ENCODE data around the gene LY6G6C.

Gene LY6G6C

GRCh38 chr6:31690231-31691077 lies 31.1 kb downstream of the LY6G6C start:
- peak in 1 of 2 donors; percentile 18 for DNase-seq
- WGBS (ENCODE audit: extremely low coverage, insufficient coverage, insufficient read length) = no CpG with 5 or more reads among the region's 10 CpGs
- Histone ChIP-seq H3K27ac (ENCODE audit: low read depth, low read length) (peak overlapping the region; percentile 63), H4K91ac (ENCODE audit: low read depth, low read length) (peak overlapping the region; percentile 22), H4K12ac (ENCODE audit: low read depth, low read length) (no peak overlapping the region), H3K18ac (ENCODE audit: low read length) (no peak overlapping the region), H3K4me3 (ENCODE audit: low read depth, low read length) (no peak overlapping the region), H3K79me1 (ENCODE audit: low read length) (peaks cover 13% of the 10 kb centered on the region), H2BK12ac (ENCODE audit: low read length) (peak overlapping the region; percentile 61), H3K27me3 (ENCODE audit: insufficient read depth, low read length) (no peaks in the 10 kb centered on the region), H2BK120ac (ENCODE audit: insufficient read depth, low read length, poor library complexity) (peak overlapping the region; percentile 43), H3K9ac (ENCODE audit: low read length) (no peak overlapping the region), H2BK5ac (ENCODE audit: low read depth, low read length, poor library complexity) (peak overlapping the region; percentile 64), H3K23ac (ENCODE audit: low read length) (no peak overlapping the region), H4K8ac (ENCODE audit: low read depth, low read length) (peak overlapping the region; percentile 72), H3K79me2 (ENCODE audit: control insufficient read depth, insufficient read depth, low read length, poor library complexity) (no peaks in the 10 kb centered on the region), H3K4ac (ENCODE audit: low read depth, low read length) (no peak overlapping the region), H3K36me3 (ENCODE audit: control insufficient read depth in 1 of 2, insufficient read depth in 2 of 2, low read length in 2 of 2) (peaks cover 68 to 69% of the 10 kb centered on the region in 2 experiments), H3K4me2 (ENCODE audit: low read length) (peak overlapping the region; percentile 9), H3K4me1 (ENCODE audit: control insufficient read depth in 1 of 2, insufficient read depth in 2 of 2, low read length in 2 of 2) (peaks cover 11 to 13% of the 10 kb centered on the region in 2 experiments), H3K14ac (ENCODE audit: low read length) (peak overlapping the region; percentile 24), H2AK5ac (ENCODE audit: low read length) (peak overlapping the region; percentile 59), H2AFZ (ENCODE audit: insufficient read depth, low read length, poor library complexity) (peak overlapping the region; percentile 10), H3K9me3 (ENCODE audit: insufficient read depth, low read depth, low read length) (no peaks in the 10 kb centered on the region)

- peaks cover 62 to 65% of the 10 kb centered on the region in 2 experiments for H3K36me3 ChIP-seq (ENCODE audit: control insufficient read depth in 1 of 2, insufficient read depth in 2 of 2, low read length in 2 of 2)
- H3K9ac ChIP-seq (ENCODE audit: low read length) = no peak overlapping the region
- no peak overlapping the region for H4K12ac ChIP-seq (ENCODE audit: low read depth, low read length)
- H3K4ac ChIP-seq (ENCODE audit: low read depth, low read length) = no peak overlapping the region
- no peak overlapping the region for H3K4me3 ChIP-seq (ENCODE audit: low read depth, low read length)
- peak overlapping the region; percentile 16 for H2BK5ac ChIP-seq (ENCODE audit: low read depth, low read length, poor library complexity)
- H3K79me1 ChIP-seq (ENCODE audit: low read length) = peaks cover 13% of the 10 kb centered on the region
- peaks cover 11 to 13% of the 10 kb centered on the region in 2 experiments for H3K4me1 ChIP-seq (ENCODE audit: control insufficient read depth in 1 of 2, insufficient read depth in 2 of 2, low read length in 2 of 2)
- peak overlapping the region; percentile 37 for H2BK120ac ChIP-seq (ENCODE audit: insufficient read depth, low read length, poor library complexity)
- H3K9me3 ChIP-seq (ENCODE audit: insufficient read depth, low read depth, low read length) = no peaks in the 10 kb centered on the region
- no CpG with 5 or more reads among the region's 11 CpGs for WGBS (ENCODE audit: extremely low coverage, insufficient coverage, insufficient read length)
- H2BK12ac ChIP-seq (ENCODE audit: low read length) = no peak overlapping the region
- H4K8ac ChIP-seq (ENCODE audit: low read depth, low read length) = no peak overlapping the region
- H2AFZ ChIP-seq (ENCODE audit: insufficient read depth, low read length, poor library complexity) = no peak overlapping the region
- H3K4me2 ChIP-seq (ENCODE audit: low read length) = no peak overlapping the region
- no peak overlapping the region for H3K23ac ChIP-seq (ENCODE audit: low read length)
- H3K27ac ChIP-seq (ENCODE audit: low read depth, low read length) = no peak overlapping the region
- no peaks in the 10 kb centered on the region for H3K27me3 ChIP-seq (ENCODE audit: insufficient read depth, low read length)
- no peaks in the 10 kb centered on the region for H3K79me2 ChIP-seq (ENCODE audit: control insufficient read depth, insufficient read depth, low read length, poor library complexity)
- H3K14ac ChIP-seq (ENCODE audit: low read length) = peak overlapping the region; percentile 19
- peak overlapping the region; percentile 22 for H4K91ac ChIP-seq (ENCODE audit: low read depth, low read length)
- H2AK5ac ChIP-seq (ENCODE audit: low read length) = peak overlapping the region; percentile 58
- no peak overlapping the region for H3K18ac ChIP-seq (ENCODE audit: low read length)
- DNase-seq = no peak
Observed at GRCh38 chr6:31689249-31690110, 32.1 kb downstream of the LY6G6C start.

GRCh38 chr6:31687860-31688693 lies 33.5 kb downstream of the LY6G6C start:
- H2AK5ac ChIP-seq (ENCODE audit: low read length) = no peak overlapping the region
- H2BK12ac ChIP-seq (ENCODE audit: low read length) = no peak overlapping the region
- WGBS (ENCODE audit: extremely low coverage, insufficient coverage, insufficient read length) = no CpG with 5 or more reads among the region's 14 CpGs
- H4K91ac ChIP-seq (ENCODE audit: low read depth, low read length) = no peak overlapping the region
- H3K14ac ChIP-seq (ENCODE audit: low read length) = no peak overlapping the region
- DNase-seq = no peak
- no peak overlapping the region for H2AFZ ChIP-seq (ENCODE audit: insufficient read depth, low read length, poor library complexity)
- H3K4ac ChIP-seq (ENCODE audit: low read depth, low read length) = no peak overlapping the region
- H4K12ac ChIP-seq (ENCODE audit: low read depth, low read length) = peak overlapping the region; percentile 39
- no peak overlapping the region for H2BK120ac ChIP-seq (ENCODE audit: insufficient read depth, low read length, poor library complexity)
- H3K18ac ChIP-seq (ENCODE audit: low read length) = no peak overlapping the region
- H3K9me3 ChIP-seq (ENCODE audit: insufficient read depth, low read depth, low read length) = no peaks in the 10 kb centered on the region
- peaks cover 11 to 17% of the 10 kb centered on the region in 2 experiments for H3K4me1 ChIP-seq (ENCODE audit: control insufficient read depth in 1 of 2, insufficient read depth in 2 of 2, low read length in 2 of 2)
- no peak overlapping the region for H3K23ac ChIP-seq (ENCODE audit: low read length)
- no peaks in the 10 kb centered on the region for H3K79me2 ChIP-seq (ENCODE audit: control insufficient read depth, insufficient read depth, low read length, poor library complexity)
- no peaks in the 10 kb centered on the region for H3K27me3 ChIP-seq (ENCODE audit: insufficient read depth, low read length)
- peaks cover 54 to 57% of the 10 kb centered on the region in 2 experiments for H3K36me3 ChIP-seq (ENCODE audit: control insufficient read depth in 1 of 2, insufficient read depth in 2 of 2, low read length in 2 of 2)
- H3K9ac ChIP-seq (ENCODE audit: low read length) = no peak overlapping the region
- no peak overlapping the region for H3K4me3 ChIP-seq (ENCODE audit: low read depth, low read length)
- H2BK5ac ChIP-seq (ENCODE audit: low read depth, low read length, poor library complexity) = no peak overlapping the region
- no peak overlapping the region for H4K8ac ChIP-seq (ENCODE audit: low read depth, low read length)
- no peak overlapping the region for H3K4me2 ChIP-seq (ENCODE audit: low read length)
- peaks cover 13% of the 10 kb centered on the region for H3K79me1 ChIP-seq (ENCODE audit: low read length)
- no peak overlapping the region for H3K27ac ChIP-seq (ENCODE audit: low read depth, low read length)

GRCh38 chr6:31687321-31687720 lies 34.2 kb downstream of the LY6G6C start:
- Histone ChIP-seq H4K91ac (ENCODE audit: low read depth, low read length) (no peak overlapping the region), H3K9me3 (ENCODE audit: insufficient read depth, low read depth, low read length) (no peaks in the 10 kb centered on the region), H3K14ac (ENCODE audit: low read length) (no peak overlapping the region), H3K27me3 (ENCODE audit: insufficient read depth, low read length) (no peaks in the 10 kb centered on the region), H3K4me2 (ENCODE audit: low read length) (no peak overlapping the region), H3K4ac (ENCODE audit: low read depth, low read length) (no peak overlapping the region), H2BK5ac (ENCODE audit: low read depth, low read length, poor library complexity) (no peak overlapping the region), H3K79me1 (ENCODE audit: low read length) (peaks cover 13% of the 10 kb centered on the region), H3K36me3 (ENCODE audit: control insufficient read depth in 1 of 2, insufficient read depth in 2 of 2, low read length in 2 of 2) (peaks cover 49 to 51% of the 10 kb centered on the region in 2 experiments), H3K23ac (ENCODE audit: low read length) (no peak overlapping the region), H3K4me3 (ENCODE audit: low read depth, low read length) (no peak overlapping the region), H4K8ac (ENCODE audit: low read depth, low read length) (no peak overlapping the region), H3K4me1 (ENCODE audit: control insufficient read depth in 1 of 2, insufficient read depth in 2 of 2, low read length in 2 of 2) (peaks cover 11 to 17% of the 10 kb centered on the region in 2 experiments), H3K27ac (ENCODE audit: low read depth, low read length) (no peak overlapping the region), H3K79me2 (ENCODE audit: control insufficient read depth, insufficient read depth, low read length, poor library complexity) (no peaks in the 10 kb centered on the region), H4K12ac (ENCODE audit: low read depth, low read length) (no peak overlapping the region), H3K9ac (ENCODE audit: low read length) (no peak overlapping the region), H2BK120ac (ENCODE audit: insufficient read depth, low read length, poor library complexity) (no peak overlapping the region), H2BK12ac (ENCODE audit: low read length) (no peak overlapping the region), H3K18ac (ENCODE audit: low read length) (no peak overlapping the region), H2AK5ac (ENCODE audit: low read length) (no peak overlapping the region), H2AFZ (ENCODE audit: insufficient read depth, low read length, poor library complexity) (no peak overlapping the region)
- no peak for DNase-seq
- WGBS (ENCODE audit: extremely low coverage, insufficient coverage, insufficient read length) = no CpG with 5 or more reads among the region's 8 CpGs

All from trophoblast cell (in vitro differentiated cells and primary cell).